ENCODE data around the gene CLASP1. TPM values are rescaled to one million over a fixed set of nuclear protein-coding genes. Genes with fewer than 3 reads are reported as not detected.

CLASP1 gene
- total RNA-seq, 1 donor from 2014 or later = 95.1 TPM

GRCh38 chr2:121456325-121456724, 192.9 kb downstream of the CLASP1 start:
- Mint-ChIP-seq H3K27ac (ENCODE audit: unreplicated experiment) (no peak overlapping the region), H3K4me1 (ENCODE audit: unreplicated experiment) (peaks cover 6% of the 10 kb centered on the region), H3K36me3 (ENCODE audit: low read depth, unreplicated experiment) (peaks cover 38% of the 10 kb centered on the region), H3K27me3 (ENCODE audit: unreplicated experiment) (peaks cover 1% of the 10 kb centered on the region), H3K9me3 (ENCODE audit: unreplicated experiment) (no peaks in the 10 kb centered on the region), H3K4me3 (ENCODE audit: unreplicated experiment) (no peak overlapping the region)
- DNase-seq (ENCODE audit: low spot score) = no peak
- no peak for TF ChIP-seq CTCF (IDR thresholded peaks at IDR 0.05; ENCODE audit: unreplicated experiment)

GRCh38 chr2:121455446-121455845, 193.8 kb downstream of the CLASP1 start:
- peaks cover 43% of the 10 kb centered on the region for H3K36me3 Mint-ChIP-seq (ENCODE audit: low read depth, unreplicated experiment)
- DNase-seq (ENCODE audit: low spot score) = no peak
- H3K4me3 Mint-ChIP-seq (ENCODE audit: unreplicated experiment) = peak overlapping the region; percentile 8
- H3K9me3 Mint-ChIP-seq (ENCODE audit: unreplicated experiment) = no peaks in the 10 kb centered on the region
- no peak overlapping the region for H3K27ac Mint-ChIP-seq (ENCODE audit: unreplicated experiment)
- H3K4me1 Mint-ChIP-seq (ENCODE audit: unreplicated experiment) = peaks cover 6% of the 10 kb centered on the region
- TF ChIP-seq CTCF (IDR thresholded peaks at IDR 0.05; ENCODE audit: unreplicated experiment) = no peak
- peaks cover 4% of the 10 kb centered on the region for H3K27me3 Mint-ChIP-seq (ENCODE audit: unreplicated experiment)

- Mint-ChIP-seq H3K9me3 (ENCODE audit: unreplicated experiment) (no peaks in the 10 kb centered on the region), H3K27me3 (ENCODE audit: unreplicated experiment) (peaks cover 6% of the 10 kb centered on the region), H3K27ac (ENCODE audit: unreplicated experiment) (no peak overlapping the region), H3K4me3 (ENCODE audit: unreplicated experiment) (no peak overlapping the region), H3K36me3 (ENCODE audit: low read depth, unreplicated experiment) (peaks cover 43% of the 10 kb centered on the region), H3K4me1 (ENCODE audit: unreplicated experiment) (peaks cover 6% of the 10 kb centered on the region)
- no peak for DNase-seq (ENCODE audit: low spot score)
- no peak for TF ChIP-seq CTCF (IDR thresholded peaks at IDR 0.05; ENCODE audit: unreplicated experiment)
Observed at GRCh38 chr2:121454549-121455090, 194.6 kb downstream of the CLASP1 start.

GRCh38 chr2:121451398-121451797, 197.9 kb downstream of the CLASP1 start:
- Mint-ChIP-seq H3K27me3 (ENCODE audit: unreplicated experiment) (peaks cover 8% of the 10 kb centered on the region), H3K9me3 (ENCODE audit: unreplicated experiment) (no peaks in the 10 kb centered on the region), H3K4me3 (ENCODE audit: unreplicated experiment) (no peak overlapping the region), H3K27ac (ENCODE audit: unreplicated experiment) (no peak overlapping the region), H3K4me1 (ENCODE audit: unreplicated experiment) (peaks cover 6% of the 10 kb centered on the region), H3K36me3 (ENCODE audit: low read depth, unreplicated experiment) (peaks cover 56% of the 10 kb centered on the region)
- no peak for TF ChIP-seq CTCF (IDR thresholded peaks at IDR 0.05; ENCODE audit: unreplicated experiment)
- no peak for DNase-seq (ENCODE audit: low spot score)

GRCh38 chr2:121450301-121450700, 199.0 kb downstream of the CLASP1 start:
- Mint-ChIP-seq H3K36me3 (ENCODE audit: low read depth, unreplicated experiment) (peaks cover 54% of the 10 kb centered on the region), H3K27me3 (ENCODE audit: unreplicated experiment) (peaks cover 8% of the 10 kb centered on the region), H3K4me1 (ENCODE audit: unreplicated experiment) (no peaks in the 10 kb centered on the region), H3K27ac (ENCODE audit: unreplicated experiment) (no peak overlapping the region), H3K4me3 (ENCODE audit: unreplicated experiment) (no peak overlapping the region), H3K9me3 (ENCODE audit: unreplicated experiment) (no peaks in the 10 kb centered on the region)
- no peak for TF ChIP-seq CTCF (IDR thresholded peaks at IDR 0.05; ENCODE audit: unreplicated experiment)
- DNase-seq (ENCODE audit: low spot score) = no peak
